Measurements from ENCODE around the gene COX4I1. TPM values are rescaled to one million over a fixed set of nuclear protein-coding genes. Genes with fewer than 3 reads are reported as not detected.

COX4I1 gene
- total and polyA plus RNA-seq, 7 experiments from 2014 or later, result 479 to 1,303 (median 677) TPM

- no peaks in the 10 kb centered on the region for H3K4me1 ChIP-seq (ENCODE audit: control insufficient read depth in 2 of 2, insufficient read depth in 2 of 2, low read length in 2 of 2)
- H3K27ac Mint-ChIP-seq, result peak overlapping the region in 2 of 9 donors; percentile 22 to 65
- CTCF ChIA-PET, result interaction anchor here (0.8 to 0.9 kb wide), 2 partner anchors 10 to 123 kb away, joined by 3 read pairs; no protein-coding TSS in a partner anchor
- intact Hi-C loops (cut with micrococcal nuclease), result loop anchor here in 1 of 2 donors (1.0 kb wide), 2 partner anchors 84 to 100 kb away; no protein-coding TSS in a partner anchor
- H3K27me3 Mint-ChIP-seq, result peaks cover 11 to 21% (median 17%) of the 10 kb centered on the region in 5 donors
- H3K4me3 ChIP-seq (ENCODE audit: low read length), result no peak overlapping the region
- no peaks in the 10 kb centered on the region for H3K9me3 ChIP-seq (ENCODE audit: control insufficient read depth in 2 of 3, low read length in 3 of 3)
- H3K27ac ChIP-seq (ENCODE audit: low read depth, low read length), result no peak overlapping the region
- H3K4me3 Mint-ChIP-seq, result peak overlapping the region in 3 of 10 donors; percentile 4 to 62 (median 23)
- H3K9me3 Mint-ChIP-seq, result peaks cover 0 to 1% (median 0%) of the 10 kb centered on the region in 11 donors
- DNase-seq, result no peak
- POLR2A ChIA-PET, result no interaction called here
- H3K27me3 ChIP-seq (ENCODE audit: control insufficient read depth in 2 of 2, insufficient read depth in 2 of 2, low read length in 2 of 2), result no peaks in the 10 kb centered on the region
- ATAC-seq, result peak; percentile 57
- peaks cover 7 to 11% (median 7%) of the 10 kb centered on the region in 7 donors for H3K4me1 Mint-ChIP-seq
- H3K36me3 Mint-ChIP-seq, result no peaks in the 10 kb centered on the region
- H3K36me3 ChIP-seq (ENCODE audit: control insufficient read depth in 2 of 3, insufficient read depth in 3 of 3, low read length in 3 of 3), result no peaks in the 10 kb centered on the region
Measured at GRCh38 chr16:85759136-85759535, 40.4 kb upstream of the COX4I1 start.

GRCh38 chr16:85759631-85760419 is 39.7 kb upstream of the COX4I1 start:
- H3K4me3 Mint-ChIP-seq, result no peak overlapping the region
- peaks cover 0 to 1% (median 0%) of the 10 kb centered on the region in 11 donors for H3K9me3 Mint-ChIP-seq
- H3K4me1 Mint-ChIP-seq, result peaks cover 7 to 11% (median 7%) of the 10 kb centered on the region in 7 donors
- Histone ChIP-seq H3K9me3 (ENCODE audit: control insufficient read depth in 2 of 3, low read length in 3 of 3) (no peaks in the 10 kb centered on the region), H3K36me3 (ENCODE audit: control insufficient read depth in 2 of 3, insufficient read depth in 3 of 3, low read length in 3 of 3) (no peaks in the 10 kb centered on the region), H3K4me1 (ENCODE audit: control insufficient read depth in 2 of 2, insufficient read depth in 2 of 2, low read length in 2 of 2) (no peaks in the 10 kb centered on the region), H3K27ac (ENCODE audit: low read depth, low read length) (no peak overlapping the region), H3K27me3 (ENCODE audit: control insufficient read depth in 2 of 2, insufficient read depth in 2 of 2, low read length in 2 of 2) (no peaks in the 10 kb centered on the region), H3K4me3 (ENCODE audit: low read length) (no peak overlapping the region)
- POLR2A ChIA-PET, result no interaction called here
- ATAC-seq (peak; percentile 60), DNase-seq (no peak)
- H3K36me3 Mint-ChIP-seq, result no peaks in the 10 kb centered on the region
- CTCF ChIA-PET, result interaction anchor here (0.8 to 2.0 kb wide), 3 partner anchors 10 to 140 kb away, joined by 3 to 14 read pairs (median 3); no protein-coding TSS in a partner anchor
- intact Hi-C loops (cut with micrococcal nuclease), result loop anchor here in 1 of 2 donors (1.0 kb wide), 2 partner anchors 85 to 101 kb away; no protein-coding TSS in a partner anchor
- peaks cover 11 to 21% (median 17%) of the 10 kb centered on the region in 5 donors for H3K27me3 Mint-ChIP-seq
- peak overlapping the region in 1 of 9 donors; percentile 41 for H3K27ac Mint-ChIP-seq

- CTCF ChIA-PET, result interaction anchor here (0.6 kb wide), 1 partner anchor 130 kb away, joined by 3 read pairs; no protein-coding TSS in a partner anchor
- no peak for DNase-seq
Measured at GRCh38 chr16:85761861-85762260, 37.6 kb upstream of the COX4I1 start.

GRCh38 chr16:85762970-85763369 is 36.5 kb upstream of the COX4I1 start:
- Histone ChIP-seq H3K4me3 (ENCODE audit: low read length) (no peak overlapping the region), H3K36me3 (ENCODE audit: control insufficient read depth in 2 of 3, insufficient read depth in 3 of 3, low read length in 3 of 3) (no peaks in the 10 kb centered on the region), H3K27me3 (ENCODE audit: control insufficient read depth in 2 of 2, insufficient read depth in 2 of 2, low read length in 2 of 2) (no peaks in the 10 kb centered on the region), H3K4me1 (ENCODE audit: control insufficient read depth in 2 of 2, insufficient read depth in 2 of 2, low read length in 2 of 2) (no peaks in the 10 kb centered on the region), H3K9me3 (ENCODE audit: control insufficient read depth in 2 of 3, low read length in 3 of 3) (no peaks in the 10 kb centered on the region), H3K27ac (ENCODE audit: low read depth, low read length) (no peak overlapping the region)
- Mint-ChIP-seq H3K9me3 (no peaks in the 10 kb centered on the region), H3K36me3 (no peaks in the 10 kb centered on the region), H3K27me3 (peaks cover 11 to 20% (median 16%) of the 10 kb centered on the region in 5 donors), H3K4me1 (peaks cover 6 to 11% (median 7%) of the 10 kb centered on the region in 7 donors), H3K27ac (no peak overlapping the region), H3K4me3 (no peak overlapping the region)
- ATAC-seq, result no peak
- ChIA-PET CTCF (no interaction called here), POLR2A (no interaction called here)
- intact Hi-C loops (cut with micrococcal nuclease), result no loop called here
- no peak for DNase-seq

More at GRCh38 chr16:85761861-85762260, 37.6 kb upstream of the COX4I1 start:
- Mint-ChIP-seq H3K27me3 (peaks cover 11 to 21% (median 16%) of the 10 kb centered on the region in 5 donors), H3K9me3 (no peaks in the 10 kb centered on the region), H3K4me1 (peaks cover 6 to 11% (median 7%) of the 10 kb centered on the region in 7 donors), H3K36me3 (no peaks in the 10 kb centered on the region), H3K27ac (no peak overlapping the region), H3K4me3 (no peak overlapping the region)
- H3K9me3 ChIP-seq (ENCODE audit: control insufficient read depth in 2 of 3, low read length in 3 of 3), result no peaks in the 10 kb centered on the region
- H3K4me1 ChIP-seq (ENCODE audit: control insufficient read depth in 2 of 2, insufficient read depth in 2 of 2, low read length in 2 of 2), result no peaks in the 10 kb centered on the region
- H3K36me3 ChIP-seq (ENCODE audit: control insufficient read depth in 2 of 3, insufficient read depth in 3 of 3, low read length in 3 of 3), result no peaks in the 10 kb centered on the region
- peak; percentile 23 for ATAC-seq
- intact Hi-C loops (cut with micrococcal nuclease), result no loop called here
- POLR2A ChIA-PET, result no interaction called here
- H3K4me3 ChIP-seq (ENCODE audit: low read length), result no peak overlapping the region
- H3K27ac ChIP-seq (ENCODE audit: low read depth, low read length), result no peak overlapping the region
- no peaks in the 10 kb centered on the region for H3K27me3 ChIP-seq (ENCODE audit: control insufficient read depth in 2 of 2, insufficient read depth in 2 of 2, low read length in 2 of 2)

- Mint-ChIP-seq H3K36me3 (no peaks in the 10 kb centered on the region), H3K4me3 (no peak overlapping the region), H3K4me1 (peaks cover 6 to 11% (median 7%) of the 10 kb centered on the region in 7 donors), H3K27ac (no peak overlapping the region), H3K9me3 (no peaks in the 10 kb centered on the region), H3K27me3 (peaks cover 10 to 17% (median 15%) of the 10 kb centered on the region in 5 donors)
- Histone ChIP-seq H3K27ac (ENCODE audit: low read depth, low read length) (no peak overlapping the region), H3K9me3 (ENCODE audit: control insufficient read depth in 2 of 3, low read length in 3 of 3) (no peaks in the 10 kb centered on the region), H3K27me3 (ENCODE audit: control insufficient read depth in 2 of 2, insufficient read depth in 2 of 2, low read length in 2 of 2) (no peaks in the 10 kb centered on the region), H3K36me3 (ENCODE audit: control insufficient read depth in 2 of 3, insufficient read depth in 3 of 3, low read length in 3 of 3) (no peaks in the 10 kb centered on the region), H3K4me3 (ENCODE audit: low read length) (no peak overlapping the region), H3K4me1 (ENCODE audit: control insufficient read depth in 2 of 2, insufficient read depth in 2 of 2, low read length in 2 of 2) (no peaks in the 10 kb centered on the region)
- intact Hi-C loops (cut with micrococcal nuclease), result no loop called here
- POLR2A ChIA-PET, result no interaction called here
- CTCF ChIA-PET, result no interaction called here
- ATAC-seq (no peak), DNase-seq (no peak)
Measured at GRCh38 chr16:85763616-85764015, 35.9 kb upstream of the COX4I1 start.

- CTCF ChIA-PET, result no interaction called here
- no peaks in the 10 kb centered on the region for H3K9me3 Mint-ChIP-seq
- POLR2A ChIA-PET, result no interaction called here
- no peak overlapping the region for H3K4me3 ChIP-seq (ENCODE audit: low read length)
- no peaks in the 10 kb centered on the region for H3K27me3 ChIP-seq (ENCODE audit: control insufficient read depth in 2 of 2, insufficient read depth in 2 of 2, low read length in 2 of 2)
- no peak for ATAC-seq
- no peak for DNase-seq
- peaks cover 0 to 1% (median 0%) of the 10 kb centered on the region in 7 donors for H3K4me1 Mint-ChIP-seq
- H3K36me3 ChIP-seq (ENCODE audit: control insufficient read depth in 2 of 3, insufficient read depth in 3 of 3, low read length in 3 of 3), result peaks cover 0 to 2% (median 0%) of the 10 kb centered on the region in 3 experiments
- no peaks in the 10 kb centered on the region for H3K4me1 ChIP-seq (ENCODE audit: control insufficient read depth in 2 of 2, insufficient read depth in 2 of 2, low read length in 2 of 2)
- H3K36me3 Mint-ChIP-seq, result peaks cover 0 to 5% (median 0%) of the 10 kb centered on the region in 5 donors
- intact Hi-C loops (cut with micrococcal nuclease), result no loop called here
- no peak overlapping the region for H3K4me3 Mint-ChIP-seq
- no peaks in the 10 kb centered on the region for H3K9me3 ChIP-seq (ENCODE audit: control insufficient read depth in 2 of 3, low read length in 3 of 3)
- peaks cover 0 to under 1% (median 0%) of the 10 kb centered on the region in 5 donors for H3K27me3 Mint-ChIP-seq
- H3K27ac ChIP-seq (ENCODE audit: low read depth, low read length), result no peak overlapping the region
- H3K27ac Mint-ChIP-seq, result no peak overlapping the region
Measured at GRCh38 chr16:85765211-85765610, 34.3 kb upstream of the COX4I1 start.
